ACC112 (cell line): ENCODE measurements around the gene IPO11.
"Not testable (repeated sequence)": the region's sequence is repeated elsewhere in the genome, so short reads cannot be mapped to it uniquely, and the experiment has no call there.

Source experiments
- H2AFZ ChIP-seq: fragments of 200-600 bp; sonication (generic); one replicate; pipeline ENCODE4 v1.6.0; 2017; ENCODE audit warnings: antibody characterized with exemption, low read length; ENCODE audit not compliant: unreplicated experiment
- H3K27ac ChIP-seq: fragments of 200-600 bp; sonication (generic); 2 replicates; pipeline ENCODE4 v1.5.1; 2014; ENCODE audit warnings: low read depth, mild to moderate bottlenecking, antibody characterized with exemption, low read length, moderate library complexity
- H3K27me3 ChIP-seq: fragments of 200-600 bp; sonication (generic); 2 replicates; pipeline ENCODE4 v1.6.1; 2014; ENCODE audit warnings: mild to moderate bottlenecking, antibody characterized with exemption, low read length, moderate library complexity, mixed read lengths; ENCODE audit not compliant: insufficient read depth
- H3K36me3 ChIP-seq: fragments of 200-600 bp; sonication (generic); 2 replicates; pipeline ENCODE4 v1.6.1; 2016; ENCODE audit warnings: mild to moderate bottlenecking, antibody characterized with exemption, low read length, moderate library complexity, mixed read lengths; ENCODE audit not compliant: insufficient read depth
- H3K4me1 ChIP-seq: fragments of 200-600 bp; sonication (generic); one replicate; pipeline ENCODE4 v1.6.1; 2016; ENCODE audit warnings: low read length, mixed read lengths; ENCODE audit not compliant: insufficient read depth, unreplicated experiment, control insufficient read depth
- H3K4me3 ChIP-seq: fragments of 200-600 bp; sonication (generic); 2 replicates; pipeline ENCODE4 v1.5.1; 2014; ENCODE audit warnings: mild to moderate bottlenecking, low read depth, low read length
- H3K79me2 ChIP-seq: fragments of 200-600 bp; sonication (generic); one replicate; pipeline ENCODE4 v1.6.0; 2016; ENCODE audit warnings: low read length; ENCODE audit not compliant: control insufficient read depth, unreplicated experiment, insufficient read depth

The IPO11 gene

DNA sequence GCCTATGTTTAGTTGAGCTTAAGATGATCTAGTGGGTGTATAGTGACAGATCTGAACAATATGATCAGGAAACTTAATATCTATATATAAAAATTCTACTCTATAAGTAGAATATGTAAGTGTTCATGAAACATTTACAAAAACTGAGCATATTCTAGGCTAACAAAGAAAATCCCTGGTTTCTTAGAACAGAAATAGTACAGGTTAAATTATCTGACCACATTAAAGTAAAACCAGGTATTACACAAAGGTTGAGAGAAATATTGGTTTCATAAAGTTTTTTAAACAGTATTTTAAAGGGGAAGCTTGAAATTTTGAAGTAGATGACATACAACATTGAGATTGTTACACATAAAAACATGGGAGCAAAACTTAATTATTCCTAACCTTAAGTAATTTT, 205.4 kb downstream of the IPO11 start:
- no peak overlapping the region for H3K4me3 ChIP-seq
- no peaks in the 10 kb centered on the region for H3K79me2 ChIP-seq
- H2AFZ ChIP-seq, result no peak overlapping the region
- H3K4me1 ChIP-seq, result no peaks in the 10 kb centered on the region
- H3K36me3 ChIP-seq, result no peaks in the 10 kb centered on the region
- H3K27ac ChIP-seq, result no peak overlapping the region
- H3K27me3 ChIP-seq, result no peaks in the 10 kb centered on the region

- Histone ChIP-seq H3K36me3 (no peaks in the 10 kb centered on the region), H3K4me3 (no peak overlapping the region), H2AFZ (no peak overlapping the region), H3K4me1 (no peaks in the 10 kb centered on the region), H3K27ac (no peak overlapping the region), H3K79me2 (no peaks in the 10 kb centered on the region), H3K27me3 (no peaks in the 10 kb centered on the region)
These were observed 208.2 kb downstream of the IPO11 start for GRCh38 chr5:62620761-62621160.

DNA sequence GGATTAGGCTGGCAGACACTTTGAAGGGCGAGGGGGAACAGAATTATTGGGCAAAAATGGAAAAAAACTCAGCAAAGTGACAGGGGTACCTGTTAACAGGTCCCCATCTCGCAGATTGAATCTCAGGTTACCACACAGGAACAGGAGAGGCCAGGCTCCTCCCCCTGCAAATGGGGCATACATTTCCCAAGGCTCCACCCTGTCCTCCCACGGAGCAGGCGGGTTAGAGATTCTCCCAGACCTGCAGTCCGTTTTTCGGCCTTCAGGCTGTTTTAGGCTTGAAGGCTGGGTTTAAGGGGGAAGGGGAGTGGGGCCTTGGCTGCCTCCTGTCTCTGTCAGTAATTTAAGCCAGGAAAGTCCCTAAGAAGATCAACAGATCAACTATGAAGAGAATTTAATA, 208.7 kb downstream of the IPO11 start:
- H3K27me3 ChIP-seq, result no peaks in the 10 kb centered on the region
- H2AFZ ChIP-seq, result no peak overlapping the region
- H3K36me3 ChIP-seq, result no peaks in the 10 kb centered on the region
- H3K79me2 ChIP-seq, result no peaks in the 10 kb centered on the region
- H3K27ac ChIP-seq, result no peak overlapping the region
- no peak overlapping the region for H3K4me3 ChIP-seq
- no peaks in the 10 kb centered on the region for H3K4me1 ChIP-seq

DNA sequence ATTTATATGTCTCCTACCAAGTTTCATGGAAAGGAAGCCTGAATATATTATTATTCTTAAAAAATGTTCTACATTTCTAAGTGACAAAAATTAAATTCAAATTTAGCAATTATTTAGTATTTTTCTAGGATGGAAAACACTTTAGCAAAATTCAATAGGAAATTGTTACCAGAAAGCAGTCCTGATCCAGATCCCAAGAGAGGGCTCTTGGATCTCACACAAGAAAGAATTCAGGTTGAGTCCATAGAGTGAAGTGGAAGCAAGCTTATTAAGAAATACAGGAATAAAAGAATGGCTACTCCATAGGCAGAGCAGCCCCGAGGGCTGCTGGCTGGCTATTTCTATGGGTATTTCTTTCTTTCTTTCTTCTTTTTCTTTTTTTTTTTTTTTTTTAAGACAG, 210.7 kb downstream of the IPO11 start:
- Histone ChIP-seq H3K4me1 (no peaks in the 10 kb centered on the region), H3K79me2 (no peaks in the 10 kb centered on the region), H2AFZ (no peak overlapping the region), H3K27ac (no peak overlapping the region), H3K27me3 (no peaks in the 10 kb centered on the region), H3K36me3 (no peaks in the 10 kb centered on the region), H3K4me3 (no peak overlapping the region)

- H3K4me1 ChIP-seq, H3K4me3 ChIP-seq, H3K79me2 ChIP-seq, H2AFZ ChIP-seq, H3K27ac ChIP-seq, H3K36me3 ChIP-seq, H3K27me3 ChIP-seq: not testable (repeated sequence)
These were observed 211.9 kb downstream of the IPO11 start for GRCh38 chr5:62624436-62624835.

GRCh38 chr5:62626534-62626933, 214.0 kb downstream of the IPO11 start:
- Histone ChIP-seq H2AFZ (no peak overlapping the region), H3K36me3 (no peaks in the 10 kb centered on the region), H3K4me3 (no peak overlapping the region), H3K4me1 (no peaks in the 10 kb centered on the region), H3K27me3 (no peaks in the 10 kb centered on the region), H3K79me2 (no peaks in the 10 kb centered on the region), H3K27ac (no peak overlapping the region)

DNA sequence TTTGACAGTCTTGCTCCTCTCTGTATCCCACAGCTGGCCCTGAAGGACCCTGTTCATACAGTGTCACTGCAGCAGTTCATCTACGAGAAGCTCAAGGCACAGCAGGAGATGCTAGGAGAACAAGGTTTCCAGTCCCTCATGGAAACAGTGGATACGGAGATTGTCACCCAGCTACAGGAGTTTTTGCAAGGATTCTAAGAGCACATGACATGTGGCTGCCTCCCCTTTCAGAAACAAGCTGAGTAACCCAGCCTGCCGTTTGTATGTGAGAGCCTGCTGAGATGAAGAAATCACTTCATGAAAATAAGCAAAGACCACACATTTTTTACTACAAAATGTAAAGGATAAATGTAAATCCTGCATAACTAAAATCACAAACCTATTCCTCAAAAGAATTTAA, 214.6 kb downstream of the IPO11 start:
- H3K79me2 ChIP-seq, result no peaks in the 10 kb centered on the region
- no peaks in the 10 kb centered on the region for H3K36me3 ChIP-seq
- H3K4me3 ChIP-seq, result no peak overlapping the region
- H3K27me3 ChIP-seq, result no peaks in the 10 kb centered on the region
- no peak overlapping the region for H3K27ac ChIP-seq
- H3K4me1 ChIP-seq, result no peaks in the 10 kb centered on the region
- no peak overlapping the region for H2AFZ ChIP-seq

DNA sequence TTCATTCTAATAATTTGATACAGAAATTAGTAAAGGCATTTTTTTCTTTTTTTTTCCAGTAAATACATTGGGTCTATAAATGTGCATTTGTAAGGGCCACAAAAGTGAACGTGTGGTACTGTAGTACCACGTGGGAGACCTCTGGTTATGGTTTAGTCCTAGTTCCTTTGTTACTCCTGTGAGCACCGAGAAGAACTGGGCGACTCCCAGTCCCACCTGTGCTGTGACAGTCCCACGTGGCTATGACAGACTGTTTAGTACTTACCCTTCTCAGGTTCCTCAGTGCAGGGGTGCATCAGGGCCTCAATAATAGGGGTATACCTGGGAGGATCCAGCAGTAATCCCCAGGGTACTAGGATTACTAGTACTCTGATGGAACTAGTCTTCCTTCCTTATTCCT, 215.3 kb downstream of the IPO11 start:
- Histone ChIP-seq H3K27me3 (no peaks in the 10 kb centered on the region), H3K4me3 (no peak overlapping the region), H3K27ac (no peak overlapping the region), H3K79me2 (no peaks in the 10 kb centered on the region), H2AFZ (no peak overlapping the region), H3K4me1 (no peaks in the 10 kb centered on the region), H3K36me3 (no peaks in the 10 kb centered on the region)

GRCh38 chr5:62631909-62632580, 219.5 kb downstream of the IPO11 start:
- no peaks in the 10 kb centered on the region for H3K36me3 ChIP-seq
- no peaks in the 10 kb centered on the region for H3K27me3 ChIP-seq
- H2AFZ ChIP-seq, result no peak overlapping the region
- no peaks in the 10 kb centered on the region for H3K79me2 ChIP-seq
- H3K4me3 ChIP-seq, result no peak overlapping the region
- H3K27ac ChIP-seq, result no peak overlapping the region
- no peaks in the 10 kb centered on the region for H3K4me1 ChIP-seq

- H3K4me1 ChIP-seq, result no peaks in the 10 kb centered on the region
- no peak overlapping the region for H3K27ac ChIP-seq
These were observed 220.7 kb downstream of the IPO11 start for GRCh38 chr5:62633243-62633642.

GRCh38 chr5:62640446-62640845, 227.9 kb downstream of the IPO11 start:
- H3K27me3 ChIP-seq, result no peaks in the 10 kb centered on the region
- H3K27ac ChIP-seq, result no peak overlapping the region
- no peaks in the 10 kb centered on the region for H3K79me2 ChIP-seq
- H3K4me3 ChIP-seq, result no peak overlapping the region
- no peak overlapping the region for H2AFZ ChIP-seq
- H3K36me3 ChIP-seq, result no peaks in the 10 kb centered on the region
- H3K4me1 ChIP-seq, result no peaks in the 10 kb centered on the region

More at GRCh38 chr5:62633243-62633642, 220.7 kb downstream of the IPO11 start:
- no peaks in the 10 kb centered on the region for H3K79me2 ChIP-seq
- no peaks in the 10 kb centered on the region for H3K36me3 ChIP-seq
- no peak overlapping the region for H2AFZ ChIP-seq
- no peaks in the 10 kb centered on the region for H3K27me3 ChIP-seq
- H3K4me3 ChIP-seq, result no peak overlapping the region
